ENCODE results near the gene RHOA.

Gene RHOA

DNA sequence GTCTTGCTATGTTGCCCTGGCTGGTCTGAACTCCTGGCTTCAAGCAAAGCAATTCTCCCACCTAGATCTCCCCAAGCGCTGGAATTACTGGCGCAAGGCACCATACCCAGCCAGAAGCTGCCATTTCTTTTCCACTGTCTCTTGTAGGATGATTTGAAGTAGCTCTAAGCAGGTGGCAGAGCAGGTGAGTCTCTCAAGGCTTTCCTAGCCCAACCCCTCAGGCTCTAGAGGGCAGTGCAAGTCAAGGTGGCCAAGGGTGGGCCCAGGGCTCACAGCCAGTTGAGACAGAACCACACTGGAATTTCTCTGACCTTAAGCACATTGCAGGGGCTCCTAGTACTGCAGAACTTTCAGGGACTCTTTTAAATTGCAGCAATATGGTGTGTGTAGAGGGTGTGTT lies 42.7 kb upstream of the RHOA start:
- TF ChIP-seq, protein P1, sequence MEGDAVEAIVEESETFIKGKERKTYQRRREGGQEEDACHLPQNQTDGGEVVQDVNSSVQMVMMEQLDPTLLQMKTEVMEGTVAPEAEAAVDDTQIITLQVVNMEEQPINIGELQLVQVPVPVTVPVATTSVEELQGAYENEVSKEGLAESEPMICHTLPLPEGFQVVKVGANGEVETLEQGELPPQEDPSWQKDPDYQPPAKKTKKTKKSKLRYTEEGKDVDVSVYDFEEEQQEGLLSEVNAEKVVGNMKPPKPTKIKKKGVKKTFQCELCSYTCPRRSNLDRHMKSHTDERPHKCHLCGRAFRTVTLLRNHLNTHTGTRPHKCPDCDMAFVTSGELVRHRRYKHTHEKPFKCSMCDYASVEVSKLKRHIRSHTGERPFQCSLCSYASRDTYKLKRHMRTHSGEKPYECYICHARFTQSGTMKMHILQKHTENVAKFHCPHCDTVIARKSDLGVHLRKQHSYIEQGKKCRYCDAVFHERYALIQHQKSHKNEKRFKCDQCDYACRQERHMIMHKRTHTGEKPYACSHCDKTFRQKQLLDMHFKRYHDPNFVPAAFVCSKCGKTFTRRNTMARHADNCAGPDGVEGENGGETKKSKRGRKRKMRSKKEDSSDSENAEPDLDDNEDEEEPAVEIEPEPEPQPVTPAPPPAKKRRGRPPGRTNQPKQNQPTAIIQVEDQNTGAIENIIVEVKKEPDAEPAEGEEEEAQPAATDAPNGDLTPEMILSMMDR (IDR thresholded peaks at IDR 0.05; ENCODE audit: insufficient read depth, low read length, poor library complexity, severe bottlenecking) = peak; percentile 53

DNA sequence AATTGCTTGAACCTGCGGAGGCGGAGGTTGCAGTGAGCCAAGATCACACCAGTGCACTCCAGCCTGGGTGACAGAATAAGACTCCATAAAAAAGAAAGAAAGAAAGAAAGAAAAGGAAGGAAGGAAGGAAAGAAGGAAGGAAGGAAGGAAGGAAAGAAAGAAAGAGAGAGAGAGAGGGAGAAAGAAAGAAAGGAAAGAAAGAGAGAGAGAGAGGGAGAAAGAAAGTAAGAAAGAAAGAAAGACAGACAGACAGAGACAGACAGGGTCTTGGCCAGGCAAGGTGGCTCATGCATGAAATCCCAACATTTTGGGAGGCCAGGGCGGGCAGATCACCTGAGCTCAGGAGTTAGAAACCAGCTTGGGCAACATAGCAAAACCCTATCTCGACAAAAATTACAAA lies 41.8 kb upstream of the RHOA start:
- no peak overlapping the region for H3K4me3 ChIP-seq (replicated peaks; ENCODE audit: low read depth, low read length)
- H3K36me3 ChIP-seq (ENCODE audit: control insufficient read depth, insufficient read depth, low read length) = no peaks in the 10 kb centered on the region
- TF ChIP-seq, protein P1 (IDR thresholded peaks at IDR 0.05; ENCODE audit: insufficient read depth, low read length, poor library complexity, severe bottlenecking) = no peak
- no peaks in the 10 kb centered on the region for H3K27me3 ChIP-seq (replicated peaks; ENCODE audit: control insufficient read depth, insufficient read depth, low read length)
- DNase-seq (ENCODE audit: extremely low read depth, insufficient read length) = no peak

More for the DNA sequence above, 42.7 kb upstream of the RHOA start:
- DNase-seq (ENCODE audit: extremely low read depth, insufficient read length) = no peak
- Histone ChIP-seq H3K4me3 (replicated peaks; ENCODE audit: low read depth, low read length) (no peak overlapping the region), H3K27me3 (replicated peaks; ENCODE audit: control insufficient read depth, insufficient read depth, low read length) (no peaks in the 10 kb centered on the region), H3K36me3 (ENCODE audit: control insufficient read depth, insufficient read depth, low read length) (no peaks in the 10 kb centered on the region)

DNA sequence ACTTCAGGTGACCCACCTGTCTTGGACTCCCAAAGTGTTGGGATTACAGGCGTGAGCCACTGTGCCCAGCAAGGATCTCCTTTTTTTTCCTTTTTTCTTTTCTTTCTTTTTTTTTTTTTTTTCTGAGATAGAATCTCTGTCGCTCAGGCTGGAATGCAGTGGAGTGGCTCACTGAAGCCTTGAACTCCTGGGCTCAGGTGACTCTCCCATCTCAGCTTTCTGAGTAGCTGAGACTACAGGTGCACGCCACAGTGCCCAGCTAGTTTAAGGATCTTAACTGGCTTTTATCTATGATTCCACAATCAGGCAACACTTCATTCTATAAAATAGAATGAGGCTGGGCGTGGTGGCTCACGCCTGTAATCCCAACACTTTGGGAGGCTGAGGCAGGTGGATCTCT lies 33.6 kb upstream of the RHOA start:
- Histone ChIP-seq H3K4me3 (replicated peaks; ENCODE audit: low read depth, low read length) (no peak overlapping the region), H3K27me3 (replicated peaks; ENCODE audit: control insufficient read depth, insufficient read depth, low read length) (no peaks in the 10 kb centered on the region), H3K36me3 (ENCODE audit: control insufficient read depth, insufficient read depth, low read length) (no peaks in the 10 kb centered on the region)
- no peak for DNase-seq (ENCODE audit: extremely low read depth, insufficient read length)
- TF ChIP-seq, protein P1 (IDR thresholded peaks at IDR 0.05; ENCODE audit: insufficient read depth, low read length, poor library complexity, severe bottlenecking) = no peak

DNA sequence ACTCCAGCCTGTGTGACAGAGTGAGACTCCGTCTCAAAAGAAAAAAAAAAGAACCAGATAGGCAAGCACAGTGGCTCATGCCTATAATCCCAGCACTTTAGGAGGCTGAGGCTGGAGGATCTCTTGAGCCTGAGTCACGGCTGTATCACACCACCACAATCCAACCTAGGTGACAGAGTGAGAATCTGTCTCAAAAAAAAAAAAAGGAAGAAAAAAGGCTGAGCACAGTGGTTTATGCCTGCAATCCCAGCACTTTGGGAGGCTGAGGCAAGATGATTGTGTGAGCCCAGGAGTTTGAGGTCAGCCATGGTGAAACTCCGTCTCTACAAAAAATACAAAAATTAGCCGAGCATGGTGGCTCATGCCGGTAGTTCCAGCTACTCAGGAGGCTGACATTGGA lies 23.0 kb upstream of the RHOA start:
- DNase-seq (ENCODE audit: extremely low read depth, insufficient read length) = no peak
- no peaks in the 10 kb centered on the region for H3K36me3 ChIP-seq (ENCODE audit: control insufficient read depth, insufficient read depth, low read length)
- TF ChIP-seq, protein P1 (IDR thresholded peaks at IDR 0.05; ENCODE audit: insufficient read depth, low read length, poor library complexity, severe bottlenecking) = no peak
- no peaks in the 10 kb centered on the region for H3K27me3 ChIP-seq (replicated peaks; ENCODE audit: control insufficient read depth, insufficient read depth, low read length)
- no peak overlapping the region for H3K4me3 ChIP-seq (replicated peaks; ENCODE audit: low read depth, low read length)

DNA sequence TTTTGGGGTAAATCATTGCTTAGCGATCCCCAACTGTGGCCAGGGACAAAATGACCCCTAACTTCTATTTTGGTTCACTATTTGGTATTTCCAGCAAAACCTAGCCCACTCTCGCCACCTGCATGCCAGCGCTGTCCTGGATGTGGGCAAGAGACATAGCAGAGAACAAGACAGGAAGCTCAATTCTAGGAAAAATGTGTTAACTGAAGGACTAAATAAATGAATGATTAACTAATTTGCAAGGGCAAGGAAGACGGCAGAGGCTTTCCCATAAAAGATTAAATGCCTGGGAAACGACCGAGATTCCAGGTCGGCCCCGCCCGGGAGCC lies 16.9 kb upstream of the RHOA start:
- TF ChIP-seq, protein P1 (IDR thresholded peaks at IDR 0.05; ENCODE audit: insufficient read depth, low read length, poor library complexity, severe bottlenecking) = peak; percentile 13
- DNase-seq (ENCODE audit: extremely low read depth, insufficient read length) = no peak
- H3K36me3 ChIP-seq (ENCODE audit: control insufficient read depth, insufficient read depth, low read length) = peaks cover 6% of the 10 kb centered on the region
- peak overlapping the region; percentile 69 for H3K4me3 ChIP-seq (replicated peaks; ENCODE audit: low read depth, low read length)
- H3K27me3 ChIP-seq (replicated peaks; ENCODE audit: control insufficient read depth, insufficient read depth, low read length) = no peaks in the 10 kb centered on the region

DNA sequence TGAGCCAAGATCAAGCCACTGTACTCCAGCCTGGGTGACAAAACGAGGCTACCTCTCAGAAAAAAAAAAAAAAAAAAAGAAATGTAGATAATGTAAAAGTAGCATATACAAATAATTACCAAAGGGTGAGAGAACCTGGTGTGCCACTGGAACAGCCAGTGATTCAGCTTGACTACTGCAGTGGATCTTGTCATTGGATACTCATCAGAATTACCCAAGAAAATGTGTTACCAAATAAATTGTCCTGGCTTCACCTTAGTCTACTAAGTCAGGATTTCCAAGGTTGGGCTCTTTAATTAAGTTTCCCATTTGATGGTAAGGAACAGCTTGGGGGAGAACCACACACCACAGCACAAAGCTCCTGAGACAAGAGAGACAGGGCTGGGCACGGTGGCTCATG lies 15.8 kb upstream of the RHOA start:
- H3K27me3 ChIP-seq (replicated peaks; ENCODE audit: control insufficient read depth, insufficient read depth, low read length) = no peaks in the 10 kb centered on the region
- no peak overlapping the region for H3K4me3 ChIP-seq (replicated peaks; ENCODE audit: low read depth, low read length)
- TF ChIP-seq, protein P1 (IDR thresholded peaks at IDR 0.05; ENCODE audit: insufficient read depth, low read length, poor library complexity, severe bottlenecking) = no peak
- peaks cover 8% of the 10 kb centered on the region for H3K36me3 ChIP-seq (ENCODE audit: control insufficient read depth, insufficient read depth, low read length)
- no peak for DNase-seq (ENCODE audit: extremely low read depth, insufficient read length)

Measured in GM06990 (cell line).